GM12878 (cell line): ENCODE data around the gene RFC4. TPM values are rescaled to one million over a fixed set of nuclear protein-coding genes. Genes with fewer than 3 reads are reported as not detected.

Experiments
- ASH2L ChIP-seq: fragments of 300-600, 200-600 bp; sonication (generic); IDR thresholded peaks from 2 replicates; pipeline ENCODE4 v1.6.1; 2017; ENCODE audit warnings: low read depth, mild to moderate bottlenecking, borderline replicate concordance
- BACH1 ChIP-seq: fragments of 450-650 bp; IDR thresholded peaks from 2 replicates; pipeline ENCODE4 v1.6.1; 2017; ENCODE audit warnings: mild to moderate bottlenecking, borderline replicate concordance
- BCLAF1 ChIP-seq: fragments of 450-650 bp; IDR thresholded peaks from 2 replicates; pipeline ENCODE4 v1.6.1; 2017; ENCODE audit warnings: antibody characterized with exemption, mild to moderate bottlenecking, moderate library complexity
- CEBPZ ChIP-seq: fragments of 150-350 bp; IDR thresholded peaks from 2 replicates; pipeline ENCODE4 v1.6.1; 2016; ENCODE audit warnings: low read depth, low read length
- CHD4 ChIP-seq: fragments of 200-600 bp; sonication (generic); IDR thresholded peaks from 2 replicates; pipeline ENCODE4 v1.6.1; 2016; ENCODE audit warnings: mild to moderate bottlenecking
- E2F8 ChIP-seq: fragments of 450-650 bp; IDR thresholded peaks from 2 replicates; pipeline ENCODE4 v1.6.1; 2018; ENCODE audit warnings: mild to moderate bottlenecking, low read depth, moderate library complexity; ENCODE audit not compliant: partially characterized antibody
- GABPA ChIP-seq: IDR thresholded peaks from 2 replicates; pipeline ENCODE4 v1.6.1; 2014; ENCODE audit warnings: antibody characterized with exemption, low read depth, mild to moderate bottlenecking, inconsistent platforms
- HDAC2 ChIP-seq: fragments of 200-600 bp; sonication (generic); IDR thresholded peaks from 2 replicates; pipeline ENCODE4 v1.6.1; 2017
- HDGF ChIP-seq: fragments of 450-650 bp; IDR thresholded peaks from 2 replicates; pipeline ENCODE4 v1.6.1; 2016; ENCODE audit warnings: antibody characterized with exemption
- IRF4 ChIP-seq: IDR thresholded peaks from 2 replicates; pipeline ENCODE4 v1.6.1; 2011; ENCODE audit warnings: low read depth, low read length
- LARP7 ChIP-seq: fragments of 450-650 bp; IDR thresholded peaks from 2 replicates; pipeline ENCODE4 v1.6.1; 2017; ENCODE audit warnings: mild to moderate bottlenecking
- MEF2A ChIP-seq: IDR thresholded peaks from 2 replicates; pipeline ENCODE4 v1.6.1; 2011; ENCODE audit warnings: low read depth, mild to moderate bottlenecking, low read length, moderate library complexity; ENCODE audit not compliant: insufficient read depth
- MYC ChIP-seq: IDR thresholded peaks from 2 replicates; pipeline ENCODE4 v1.6.1; 2011; ENCODE audit warnings: mild to moderate bottlenecking, low read length, moderate library complexity, inconsistent platforms; ENCODE audit not compliant: insufficient read depth, insufficient replicate concordance, insufficient read length, severe bottlenecking
- NBN ChIP-seq: fragments of 450-650 bp; IDR thresholded peaks from 2 replicates; pipeline ENCODE4 v1.6.1; 2016
- POLR2AphosphoS5 ChIP-seq: IDR thresholded peaks from 2 replicates; pipeline ENCODE4 v1.6.1; 2011; ENCODE audit warnings: mild to moderate bottlenecking, low read length, inconsistent platforms
- RAD51 ChIP-seq: fragments of 450-650 bp; IDR thresholded peaks from 2 replicates; pipeline ENCODE4 v1.6.1; 2016; ENCODE audit warnings: moderate library complexity, mild to moderate bottlenecking, inconsistent platforms
- SREBF2 ChIP-seq: IDR thresholded peaks from 2 replicates; pipeline ENCODE4 v1.6.1; 2012; ENCODE audit warnings: mild to moderate bottlenecking, low read length
- ZSCAN29 ChIP-seq: fragments of 450-650 bp; IDR thresholded peaks from 2 replicates; pipeline ENCODE4 v1.6.1; 2017; ENCODE audit warnings: mild to moderate bottlenecking, moderate library complexity
- polyA plus RNA-seq, 11 experiments: library from polyadenylated mRNA; depleted of rRNA in 4 of 11; unstranded in 6 of 11; stranded (reverse) in 5 of 11; fragments of >200 nt; fragmentation: Nextera tagmentation in 4 of 11; fragmentation: Illumina TruSeq in 1 of 11; extraction: Ambion mirVana in 4 of 11; extraction: Trizol in 1 of 11; gene quantifications; 1 replicate in 1 of 11; 2 replicates in 10 of 11; pipeline versions ENCODE4 v1.2.1 to v1.2.3, GENCODE V29; 2011 to 2016; ENCODE audit warnings: inconsistent platforms in 2 of 11, missing spikeins in 2 of 11, low read depth in 1 of 11
- total RNA-seq, 4 experiments: library from RNA; depleted of rRNA in 3 of 4; stranded (reverse); fragments of >200 nt in 3 of 4; fragmentation: Illumina TruSeq in 1 of 4; extraction: Trizol in 1 of 4; gene quantifications; 2 replicates each; pipeline versions ENCODE4 v1.2.1 to v1.2.3, GENCODE V29; 2013 to 2021
- TF ChIP-seq, protein P1 (sequence below): fragments of 450-650 bp; conservative IDR thresholded peaks from 2 replicates; pipeline ENCODE4 v1.6.1; 2017; ENCODE audit warnings: mild to moderate bottlenecking, moderate library complexity

Gene RFC4
- total and polyA plus RNA-seq, 10 of the 15 experiments (the other 5 are each of a cell fraction or from before 2014, with no cell fraction given): 49.1 to 144 (median 112) TPM

DNA sequence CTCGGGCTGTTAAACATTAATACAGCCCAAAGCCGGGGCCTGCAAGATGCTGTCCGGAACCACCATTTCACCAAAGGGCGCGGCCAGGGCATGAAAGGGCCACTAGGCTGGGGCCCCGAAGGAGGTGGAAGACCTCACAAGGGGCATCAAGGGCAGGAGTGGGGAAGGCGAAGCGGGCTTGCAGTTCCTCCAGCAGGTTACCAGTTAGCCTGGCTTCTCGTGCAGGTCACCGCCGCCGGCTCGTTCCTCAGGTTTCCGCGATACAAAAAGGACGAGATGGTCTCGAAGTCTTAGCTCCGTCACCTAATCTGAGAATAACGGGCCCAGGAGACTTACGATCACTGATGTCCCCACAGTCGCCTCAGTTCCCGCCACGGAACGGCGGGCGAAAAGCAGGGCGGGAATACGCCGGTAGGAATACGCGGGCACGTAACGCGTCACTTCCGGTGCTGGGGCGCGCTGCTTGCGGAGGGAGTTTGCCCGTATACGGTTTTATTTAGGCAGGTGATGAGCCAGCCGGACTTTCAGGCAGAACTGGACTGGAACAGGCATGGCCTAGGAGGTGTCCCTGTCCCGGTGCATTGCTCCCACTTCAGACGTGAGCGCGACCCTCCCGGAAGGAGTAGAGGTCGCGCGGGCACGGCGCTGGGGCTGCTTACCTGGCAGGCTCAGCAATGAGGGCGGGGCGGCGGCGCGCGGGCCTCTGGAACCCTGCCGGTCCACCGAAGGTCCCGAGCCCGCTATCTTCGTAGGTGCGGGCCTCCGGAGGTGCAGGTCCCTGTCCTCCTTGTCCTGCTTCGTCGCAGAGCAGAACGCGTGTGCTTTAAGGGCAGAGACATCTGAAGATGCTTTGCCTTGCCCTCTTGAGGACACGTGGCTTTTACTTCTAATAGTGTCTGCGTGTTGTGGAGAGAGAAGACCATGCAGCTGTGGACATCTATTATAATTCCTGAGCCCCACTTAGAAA, at the start of gene RFC4 (continued):
- no peak for TF ChIP-seq CEBPZ
- TF ChIP-seq E2F8: peak; percentile 99
- peak; percentile 60 for TF ChIP-seq LARP7
- no peak for TF ChIP-seq MEF2A
- TF ChIP-seq BCLAF1: no peak
- peak; percentile 87 for TF ChIP-seq GABPA
- TF ChIP-seq IRF4: 0 out of 2 replicates have a peak, but pooled peaks have one; percentile 6
- no peak for TF ChIP-seq HDGF
- TF ChIP-seq, protein P1, sequence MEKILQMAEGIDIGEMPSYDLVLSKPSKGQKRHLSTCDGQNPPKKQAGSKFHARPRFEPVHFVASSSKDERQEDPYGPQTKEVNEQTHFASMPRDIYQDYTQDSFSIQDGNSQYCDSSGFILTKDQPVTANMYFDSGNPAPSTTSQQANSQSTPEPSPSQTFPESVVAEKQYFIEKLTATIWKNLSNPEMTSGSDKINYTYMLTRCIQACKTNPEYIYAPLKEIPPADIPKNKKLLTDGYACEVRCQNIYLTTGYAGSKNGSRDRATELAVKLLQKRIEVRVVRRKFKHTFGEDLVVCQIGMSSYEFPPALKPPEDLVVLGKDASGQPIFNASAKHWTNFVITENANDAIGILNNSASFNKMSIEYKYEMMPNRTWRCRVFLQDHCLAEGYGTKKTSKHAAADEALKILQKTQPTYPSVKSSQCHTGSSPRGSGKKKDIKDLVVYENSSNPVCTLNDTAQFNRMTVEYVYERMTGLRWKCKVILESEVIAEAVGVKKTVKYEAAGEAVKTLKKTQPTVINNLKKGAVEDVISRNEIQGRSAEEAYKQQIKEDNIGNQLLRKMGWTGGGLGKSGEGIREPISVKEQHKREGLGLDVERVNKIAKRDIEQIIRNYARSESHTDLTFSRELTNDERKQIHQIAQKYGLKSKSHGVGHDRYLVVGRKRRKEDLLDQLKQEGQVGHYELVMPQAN: peak; percentile 59; the same call in 1 of the 2 replicates
- peak; percentile 87 for TF ChIP-seq POLR2AphosphoS5
- TF ChIP-seq ZSCAN29: no peak
- TF ChIP-seq MYC: peak; percentile 66
- no peak for TF ChIP-seq SREBF2
- TF ChIP-seq HDAC2: no peak
- TF ChIP-seq CHD4: no peak
- 0 out of 2 replicates have a peak, but pooled peaks have one; percentile 37 for TF ChIP-seq ASH2L
- peak; percentile 87; the same call in 1 of the 2 replicates for TF ChIP-seq NBN
- no peak for TF ChIP-seq BACH1
- TF ChIP-seq RAD51: peak; percentile 35; the same call in 1 of the 2 replicates
